Fibroblast of the aortic adventitia (primary cell): Measurements from ENCODE around the gene ZNF497. TPM values are rescaled to one million over a fixed set of nuclear protein-coding genes. Genes with fewer than 3 reads are reported as not detected.

Experiments
- DNase-seq: peaks from one replicate; pipeline ENCODE4 v3.0.0-alpha.2; 2010; ENCODE audit warnings: low read depth
- H3K4me3 ChIP-seq: 2 replicates; pipeline ENCODE4 v1.5.1; 2011; ENCODE audit warnings: low read depth, mild to moderate bottlenecking, control low read depth, low read length, moderate library complexity
- total RNA-seq: library from RNA; depleted of rRNA; stranded (reverse); fragments of >200 nt; gene quantifications from 2 replicates; pipeline ENCODE4 v1.2.3, GENCODE V29; 2012; ENCODE audit warnings: low replicate concordance
- TF ChIP-seq, protein P1 (sequence below): IDR thresholded peaks from 2 replicates; pipeline ENCODE4 v1.5.1; 2011; ENCODE audit warnings: mild to moderate bottlenecking, low read length, control low read depth, inconsistent platforms; ENCODE audit not compliant: insufficient read depth

ZNF497 gene
- total RNA-seq, 1 donor = 1.1 TPM

DNA sequence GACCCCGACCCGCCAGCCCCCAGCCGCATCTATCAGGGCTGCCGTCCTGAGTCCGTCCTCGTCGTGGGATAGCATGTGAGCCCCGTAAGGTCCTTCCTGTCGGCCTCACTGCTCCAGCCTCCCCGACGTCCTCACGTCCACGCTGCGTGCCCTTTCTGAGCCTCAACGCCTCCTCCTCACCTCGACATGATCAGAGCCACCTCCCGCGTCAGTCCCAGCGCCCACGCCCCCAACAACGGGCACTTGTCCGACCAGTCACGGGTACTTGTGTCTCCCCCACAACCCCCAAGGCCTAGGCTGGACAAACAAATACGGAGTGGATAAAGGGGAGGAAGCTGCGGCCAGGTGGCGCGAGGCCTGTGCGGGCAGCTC lies 665 bp downstream of the ZNF497 start:
- H3K4me3 ChIP-seq = peak overlapping the region; percentile 80
- no peak for DNase-seq
- TF ChIP-seq, protein P1, sequence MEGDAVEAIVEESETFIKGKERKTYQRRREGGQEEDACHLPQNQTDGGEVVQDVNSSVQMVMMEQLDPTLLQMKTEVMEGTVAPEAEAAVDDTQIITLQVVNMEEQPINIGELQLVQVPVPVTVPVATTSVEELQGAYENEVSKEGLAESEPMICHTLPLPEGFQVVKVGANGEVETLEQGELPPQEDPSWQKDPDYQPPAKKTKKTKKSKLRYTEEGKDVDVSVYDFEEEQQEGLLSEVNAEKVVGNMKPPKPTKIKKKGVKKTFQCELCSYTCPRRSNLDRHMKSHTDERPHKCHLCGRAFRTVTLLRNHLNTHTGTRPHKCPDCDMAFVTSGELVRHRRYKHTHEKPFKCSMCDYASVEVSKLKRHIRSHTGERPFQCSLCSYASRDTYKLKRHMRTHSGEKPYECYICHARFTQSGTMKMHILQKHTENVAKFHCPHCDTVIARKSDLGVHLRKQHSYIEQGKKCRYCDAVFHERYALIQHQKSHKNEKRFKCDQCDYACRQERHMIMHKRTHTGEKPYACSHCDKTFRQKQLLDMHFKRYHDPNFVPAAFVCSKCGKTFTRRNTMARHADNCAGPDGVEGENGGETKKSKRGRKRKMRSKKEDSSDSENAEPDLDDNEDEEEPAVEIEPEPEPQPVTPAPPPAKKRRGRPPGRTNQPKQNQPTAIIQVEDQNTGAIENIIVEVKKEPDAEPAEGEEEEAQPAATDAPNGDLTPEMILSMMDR = no peak

DNA sequence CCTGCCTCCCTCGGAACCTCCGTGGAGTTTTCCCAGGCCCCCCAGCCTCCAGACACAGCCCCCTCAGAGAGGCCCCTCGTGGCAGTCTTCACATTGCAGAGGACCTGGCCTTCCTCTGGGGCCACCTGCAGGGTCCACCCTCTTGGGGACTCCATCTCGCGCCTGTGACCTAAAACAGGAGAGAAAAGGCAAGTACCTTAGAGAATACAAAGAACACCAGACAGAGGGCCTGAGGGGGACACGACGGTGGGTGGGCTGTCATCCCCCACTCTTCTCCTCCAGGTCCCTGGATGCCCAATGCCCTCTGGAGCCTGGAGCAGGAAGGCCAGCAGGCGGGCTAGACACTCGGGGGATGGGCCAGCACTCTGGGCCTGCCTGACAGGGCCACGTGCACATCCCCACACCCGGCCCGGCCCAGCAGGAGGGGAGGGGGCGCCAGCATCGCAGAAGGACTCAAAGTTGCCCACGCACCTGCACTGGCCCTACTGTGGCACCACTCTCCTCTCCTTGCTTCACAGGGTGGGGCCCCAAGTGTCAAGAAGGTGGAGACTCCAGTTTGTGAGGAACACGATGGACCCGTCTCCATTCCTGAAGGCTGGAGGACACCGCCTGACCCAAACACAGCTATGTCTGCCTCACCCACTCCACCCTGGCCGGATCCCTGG lies 4.9 kb downstream of the ZNF497 start:
- no peak for DNase-seq
- TF ChIP-seq, protein P1 = no peak
- H3K4me3 ChIP-seq = no peak overlapping the region

DNA sequence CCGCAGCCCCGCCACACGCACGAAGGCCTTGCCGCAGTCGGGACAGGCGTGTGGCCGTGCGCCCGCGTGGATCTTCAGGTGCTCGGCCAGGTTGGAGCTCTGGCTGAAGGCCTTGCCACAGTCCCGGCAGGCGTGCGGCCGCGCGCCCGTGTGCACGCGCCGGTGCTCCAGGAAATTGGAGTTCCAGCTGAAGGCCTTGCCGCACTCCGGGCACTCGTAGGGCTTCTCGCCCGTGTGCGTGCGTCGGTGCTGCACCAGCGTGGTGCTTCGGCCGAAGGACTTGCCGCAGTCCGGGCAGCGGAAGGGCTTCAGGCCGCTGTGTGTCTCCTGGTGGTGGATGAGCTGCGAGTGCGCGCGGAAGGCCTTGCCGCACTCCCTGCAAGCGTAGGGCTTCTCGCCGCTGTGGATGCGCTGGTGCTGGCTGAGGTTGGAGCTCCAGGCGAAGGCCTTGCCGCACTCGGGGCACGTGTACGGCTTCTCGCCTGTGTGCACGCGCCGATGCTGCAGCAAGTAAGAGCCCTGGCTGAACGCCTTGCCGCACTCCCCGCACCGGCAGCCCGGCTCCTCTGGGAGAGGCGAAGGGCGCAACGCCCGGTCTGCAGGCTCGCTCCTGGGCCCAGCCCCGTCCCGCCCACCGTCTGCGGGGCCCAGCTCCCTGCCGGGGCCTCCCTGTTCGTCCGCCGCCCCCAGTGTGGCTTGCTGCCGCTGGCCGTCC lies 5.6 kb downstream of the ZNF497 start:
- DNase-seq = no peak
- TF ChIP-seq, protein P1 = no peak
- H3K4me3 ChIP-seq = no peak overlapping the region

DNA sequence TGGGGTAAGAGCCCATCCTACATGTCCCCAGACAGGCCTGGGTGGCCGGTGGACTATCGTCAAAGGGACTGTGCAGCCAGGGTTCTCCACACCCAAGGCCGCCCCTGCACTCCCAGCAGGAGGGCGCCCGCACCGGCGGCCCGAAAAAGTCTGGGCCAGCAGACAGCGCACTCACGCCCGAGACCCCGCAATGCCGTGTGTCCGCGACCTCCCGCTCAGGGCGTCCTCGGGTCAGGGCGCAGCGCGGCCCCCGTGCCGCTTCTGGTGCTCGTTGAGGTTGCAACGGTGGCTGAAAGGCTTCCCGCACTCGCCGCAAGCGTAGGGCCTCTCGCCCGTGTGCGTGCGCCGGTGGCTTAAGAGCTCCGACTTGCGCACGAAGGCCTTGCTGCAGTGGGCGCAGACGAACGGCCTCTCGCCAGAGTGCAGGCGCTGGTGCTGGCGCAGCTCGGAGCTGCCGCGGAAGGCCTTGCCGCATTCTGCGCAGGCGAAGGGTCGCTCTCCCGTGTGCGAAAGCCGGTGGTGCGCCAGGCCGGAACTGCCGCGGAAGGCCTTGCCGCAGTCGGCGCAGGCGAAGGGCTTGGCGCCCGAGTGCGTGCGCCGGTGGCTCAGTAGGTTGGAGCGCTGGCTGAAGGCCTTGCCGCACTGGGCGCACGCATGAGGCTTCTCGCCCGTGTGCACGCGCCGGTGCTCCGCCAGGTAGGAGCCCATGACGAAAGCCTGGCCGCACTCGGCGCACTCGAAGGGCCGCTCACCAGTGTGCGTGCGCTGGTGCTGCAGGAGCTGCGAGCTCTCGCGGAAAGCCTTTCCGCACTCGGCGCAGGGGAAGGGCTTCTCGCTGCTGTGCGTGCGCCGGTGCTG lies 6.4 kb downstream of the ZNF497 start:
- H3K4me3 ChIP-seq = no peak overlapping the region
- TF ChIP-seq, protein P1 = no peak
- peak; percentile 10 for DNase-seq

DNA sequence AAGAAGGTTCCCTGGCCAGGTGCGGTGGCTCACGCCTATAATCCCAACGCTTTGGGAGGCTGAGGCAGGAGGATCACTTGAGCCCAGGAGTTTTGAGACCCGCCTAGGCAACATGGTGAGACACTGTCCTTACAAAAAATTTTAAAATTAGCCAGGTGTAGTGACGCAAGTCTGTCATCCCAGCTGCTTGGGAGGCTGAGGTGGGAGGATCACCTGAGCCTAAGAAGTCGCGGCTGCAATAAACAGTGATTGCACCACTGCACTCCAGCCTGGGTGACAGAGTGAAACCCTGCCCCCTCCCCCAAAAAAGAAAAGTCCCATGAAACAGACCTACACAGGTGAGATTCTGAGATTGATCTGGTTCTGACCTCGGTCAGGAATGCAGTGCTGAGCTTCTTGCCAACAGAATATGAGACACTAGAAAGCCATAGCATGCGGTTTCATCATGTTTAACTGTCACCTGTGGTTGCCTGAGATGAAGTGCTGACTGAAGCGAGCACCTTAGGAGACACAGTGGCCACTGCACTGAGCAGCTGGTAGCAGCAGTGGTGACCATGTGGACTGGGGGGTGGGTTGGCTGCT lies 7.2 kb downstream of the ZNF497 start:
- no peak overlapping the region for H3K4me3 ChIP-seq
- TF ChIP-seq, protein P1 = no peak
- no peak for DNase-seq

DNA sequence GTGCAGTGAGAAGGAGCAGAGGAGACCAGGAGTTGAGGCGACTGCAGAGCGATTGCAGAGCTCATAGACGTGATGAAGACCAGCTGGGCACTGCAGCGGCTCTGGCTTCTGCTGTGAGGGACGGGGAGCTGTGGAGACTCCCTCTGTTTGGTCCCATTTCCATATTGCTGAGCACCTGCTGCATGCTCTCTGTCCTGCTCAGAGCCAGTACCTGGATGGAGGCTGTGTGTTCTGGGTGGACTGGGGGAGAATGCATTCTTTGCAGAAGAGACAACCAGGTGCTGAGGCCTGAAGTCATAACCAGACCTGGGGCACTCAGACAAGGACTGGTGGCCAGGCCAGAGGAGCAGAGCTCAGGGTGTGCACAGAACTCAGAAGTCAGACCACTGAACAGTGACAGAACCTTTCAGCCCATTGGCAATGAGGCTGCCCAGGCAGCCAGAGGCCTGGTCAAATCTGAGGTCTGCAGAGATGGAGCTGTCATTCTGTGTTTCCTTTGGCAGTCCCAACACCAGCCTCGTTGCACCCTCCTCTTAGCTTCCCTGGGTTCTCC lies 8.0 kb downstream of the ZNF497 start:
- TF ChIP-seq, protein P1 = no peak
- DNase-seq = no peak

More for the DNA sequence above, 8.0 kb downstream of the ZNF497 start:
- no peak overlapping the region for H3K4me3 ChIP-seq
